Measurements from ENCODE around the gene CRYZL1. TPM values are rescaled to one million over a fixed set of nuclear protein-coding genes. Genes with fewer than 3 reads are reported as not detected.
A peak's percentile ranks its signal among the peaks of the same experiment; 100 is the strongest.

CRYZL1 gene
- total and polyA plus RNA-seq, 10 donors, result 21.7 to 54.9 (median 33.6) TPM

DNA sequence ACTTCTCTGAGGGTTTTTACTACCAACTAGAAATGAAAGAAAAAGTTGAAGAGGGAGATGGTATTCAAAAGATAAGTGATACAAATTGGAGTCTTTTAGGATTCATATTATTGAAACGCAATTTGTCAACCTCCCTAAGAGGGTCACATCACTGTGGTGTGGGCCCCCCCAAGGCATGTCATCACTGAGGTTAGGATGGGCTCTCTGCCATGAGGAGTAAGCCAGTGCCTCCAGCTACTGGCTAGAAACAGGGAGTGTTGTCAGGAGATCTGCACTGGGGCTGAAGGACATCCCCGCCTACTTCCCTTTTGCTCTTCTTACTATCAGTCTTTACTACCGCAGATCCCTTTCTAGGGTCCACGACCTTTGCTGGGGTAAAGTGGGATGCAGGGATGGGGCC, 26.6 kb upstream of the CRYZL1 start:
- H3K36me3 ChIP-seq, result no peaks in the 10 kb centered on the region
- TF ChIP-seq POLR2AphosphoS5 (IDR thresholded peaks at IDR 0.05), result no peak
- TF ChIP-seq, protein P1, sequence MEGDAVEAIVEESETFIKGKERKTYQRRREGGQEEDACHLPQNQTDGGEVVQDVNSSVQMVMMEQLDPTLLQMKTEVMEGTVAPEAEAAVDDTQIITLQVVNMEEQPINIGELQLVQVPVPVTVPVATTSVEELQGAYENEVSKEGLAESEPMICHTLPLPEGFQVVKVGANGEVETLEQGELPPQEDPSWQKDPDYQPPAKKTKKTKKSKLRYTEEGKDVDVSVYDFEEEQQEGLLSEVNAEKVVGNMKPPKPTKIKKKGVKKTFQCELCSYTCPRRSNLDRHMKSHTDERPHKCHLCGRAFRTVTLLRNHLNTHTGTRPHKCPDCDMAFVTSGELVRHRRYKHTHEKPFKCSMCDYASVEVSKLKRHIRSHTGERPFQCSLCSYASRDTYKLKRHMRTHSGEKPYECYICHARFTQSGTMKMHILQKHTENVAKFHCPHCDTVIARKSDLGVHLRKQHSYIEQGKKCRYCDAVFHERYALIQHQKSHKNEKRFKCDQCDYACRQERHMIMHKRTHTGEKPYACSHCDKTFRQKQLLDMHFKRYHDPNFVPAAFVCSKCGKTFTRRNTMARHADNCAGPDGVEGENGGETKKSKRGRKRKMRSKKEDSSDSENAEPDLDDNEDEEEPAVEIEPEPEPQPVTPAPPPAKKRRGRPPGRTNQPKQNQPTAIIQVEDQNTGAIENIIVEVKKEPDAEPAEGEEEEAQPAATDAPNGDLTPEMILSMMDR (IDR thresholded peaks at IDR 0.05 in 8 of 11, conservative IDR thresholded peaks at IDR 0.05 in 3 of 11), result no peak
- TF ChIP-seq POLR2A (IDR thresholded peaks at IDR 0.05), result no peak
- no peaks in the 10 kb centered on the region for H3K9me3 ChIP-seq
- DNase-seq, result no peak
- peaks cover 0 to 23% (median 9%) of the 10 kb centered on the region in 6 donors for H3K4me1 ChIP-seq
- intact Hi-C loops (cut with DNase I; ENCODE audit: low total_unique reads), result no loop called here
- peak overlapping the region in 4 of 8 donors; percentile 10 to 42 (median 14) for H3K27ac ChIP-seq
- no peak overlapping the region for H3K4me3 ChIP-seq
- H3K27me3 ChIP-seq (replicated peaks in 1 of 7), result no peaks in the 10 kb centered on the region
- WGBS, 5 donors, result 46 to 66% (median 54%) methylated on average over 4 of the region's 4 CpGs

DNA sequence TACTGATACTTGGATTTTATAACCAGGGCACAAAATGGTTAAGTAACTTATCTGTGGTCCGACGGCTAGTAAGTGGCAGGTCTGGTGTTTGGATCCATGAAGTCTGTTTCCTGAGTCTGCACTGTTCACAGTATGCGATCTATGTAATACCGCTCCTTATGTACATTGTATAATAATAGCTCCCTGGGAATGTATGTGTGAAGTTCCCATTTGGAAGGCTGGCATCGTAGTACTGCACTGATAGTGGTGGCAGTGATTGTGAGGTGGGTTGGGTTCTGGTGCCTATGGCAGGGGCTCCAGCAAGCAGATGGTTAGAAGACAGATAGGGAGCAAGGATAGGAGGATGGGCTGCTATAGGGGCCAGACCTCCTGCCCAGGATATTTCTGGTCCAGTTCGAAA, 26.1 kb upstream of the CRYZL1 start:
- H3K36me3 ChIP-seq, result no peaks in the 10 kb centered on the region
- no peak for DNase-seq
- H3K27ac ChIP-seq, result peak overlapping the region in 4 of 8 donors; percentile 10 to 18 (median 14)
- no peaks in the 10 kb centered on the region for H3K27me3 ChIP-seq (replicated peaks in 1 of 7)
- no peak overlapping the region for H3K4me3 ChIP-seq
- intact Hi-C loops (cut with DNase I; ENCODE audit: low total_unique reads), result no loop called here
- TF ChIP-seq, protein P1 (IDR thresholded peaks at IDR 0.05 in 8 of 11, conservative IDR thresholded peaks at IDR 0.05 in 3 of 11), result no peak
- no peak for TF ChIP-seq POLR2A (IDR thresholded peaks at IDR 0.05)
- TF ChIP-seq POLR2AphosphoS5 (IDR thresholded peaks at IDR 0.05), result no peak
- H3K9me3 ChIP-seq, result no peaks in the 10 kb centered on the region
- 72 to 82% (median 81%) methylated on average over 6 of the region's 6 CpGs for WGBS, 5 donors
- H3K4me1 ChIP-seq, result peaks cover 0 to 18% (median 9%) of the 10 kb centered on the region in 6 donors

DNA sequence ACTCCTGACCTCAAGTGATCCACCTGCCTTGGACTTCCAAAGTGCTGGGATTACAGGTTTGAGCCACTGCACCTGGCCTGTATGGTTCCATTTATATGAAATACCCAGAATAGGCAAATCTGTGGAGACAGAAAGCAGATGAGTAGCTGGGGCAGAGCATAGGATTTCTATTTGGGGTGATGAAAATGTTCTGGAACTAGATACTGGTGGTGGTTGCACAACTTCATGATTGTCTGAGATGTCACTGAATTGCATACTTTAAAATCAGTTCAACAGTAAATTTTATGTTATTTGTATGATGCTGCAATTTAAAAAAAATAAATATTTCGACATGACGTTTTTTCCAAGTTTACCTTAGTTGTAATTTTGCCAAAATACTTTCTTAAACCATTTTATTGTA, 24.6 kb upstream of the CRYZL1 start:
- no peak overlapping the region for H3K4me3 ChIP-seq
- TF ChIP-seq, protein P1 (IDR thresholded peaks at IDR 0.05 in 8 of 11, conservative IDR thresholded peaks at IDR 0.05 in 3 of 11), result no peak
- TF ChIP-seq POLR2A (IDR thresholded peaks at IDR 0.05), result no peak
- TF ChIP-seq POLR2AphosphoS5 (IDR thresholded peaks at IDR 0.05), result no peak
- intact Hi-C loops (cut with DNase I; ENCODE audit: low total_unique reads), result no loop called here
- WGBS, 5 donors, result 87 to 95% (median 92%) methylated on average over 2 of the region's 2 CpGs
- peaks cover 0 to 4% (median 0%) of the 10 kb centered on the region in 8 donors for H3K9me3 ChIP-seq
- DNase-seq, result no peak
- peaks cover 0 to 23% (median 9%) of the 10 kb centered on the region in 6 donors for H3K4me1 ChIP-seq
- H3K27ac ChIP-seq, result no peak overlapping the region
- H3K36me3 ChIP-seq, result no peaks in the 10 kb centered on the region
- H3K27me3 ChIP-seq (replicated peaks in 1 of 7), result no peaks in the 10 kb centered on the region

DNA sequence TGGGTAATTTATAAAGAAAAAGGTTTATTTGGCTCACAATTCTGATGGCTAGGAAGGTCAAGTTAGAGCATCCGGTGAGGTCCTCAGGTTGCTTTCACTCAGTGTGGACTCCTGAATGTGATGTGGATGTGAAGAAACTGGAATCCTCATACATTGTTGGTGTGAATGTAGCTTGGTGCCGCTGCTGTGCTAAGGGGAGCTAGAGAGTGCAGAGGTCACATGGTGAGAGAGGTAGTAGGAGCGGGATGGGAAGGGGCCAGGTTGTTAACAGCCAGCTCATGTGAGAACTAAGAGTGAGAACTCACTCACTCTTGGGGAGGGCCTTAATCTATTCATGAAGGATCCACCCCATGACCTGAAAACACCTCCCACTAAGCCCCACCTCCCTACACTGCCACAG, 22.6 kb upstream of the CRYZL1 start:
- no peaks in the 10 kb centered on the region for H3K36me3 ChIP-seq

More for the DNA sequence above, 22.6 kb upstream of the CRYZL1 start:
- Histone ChIP-seq H3K4me3 (no peak overlapping the region), H3K4me1 (peaks cover 0 to 30% (median 13%) of the 10 kb centered on the region in 6 donors), H3K27ac (no peak overlapping the region), H3K27me3 (replicated peaks in 1 of 7) (no peaks in the 10 kb centered on the region), H3K9me3 (peaks cover 0 to 4% (median 0%) of the 10 kb centered on the region in 8 donors)
- 90 to 96% (median 93%) methylated on average over 3 of the region's 3 CpGs for WGBS, 5 donors
- TF ChIP-seq, protein P1 (IDR thresholded peaks at IDR 0.05 in 8 of 11, conservative IDR thresholded peaks at IDR 0.05 in 3 of 11), result no peak
- TF ChIP-seq POLR2AphosphoS5 (IDR thresholded peaks at IDR 0.05), result no peak
- no peak for TF ChIP-seq POLR2A (IDR thresholded peaks at IDR 0.05)
- intact Hi-C loops (cut with DNase I; ENCODE audit: low total_unique reads), result no loop called here
- no peak for DNase-seq

Data from spleen (tissue), 11 donors.